ENCODE measurements around the gene CPEB4. TPM values are rescaled to one million over a fixed set of nuclear protein-coding genes. Genes with fewer than 3 reads are reported as not detected.

CPEB4 gene
- total and polyA plus RNA-seq, 2 donors (not counting 1 experiment from before 2014, with no cell fraction given): 8.4 to 26.0 TPM

- Mint-ChIP-seq H3K4me1 (no peaks in the 10 kb centered on the region), H3K27me3 (peaks cover 30% of the 10 kb centered on the region), H3K27ac (no peak overlapping the region), H3K9me3 (ENCODE audit: insufficient read depth) (no peaks in the 10 kb centered on the region), H3K4me3 (no peak overlapping the region)
- H3K9ac ChIP-seq (ENCODE audit: low read length): no peak overlapping the region
- POLR2A ChIA-PET: no interaction called here
- H3K4me1 ChIP-seq (ENCODE audit: control insufficient read depth in 2 of 2, insufficient read depth in 2 of 2, low read length in 2 of 2): no peaks in the 10 kb centered on the region
- ATAC-seq (ENCODE audit: low read depth): no peak
- no peak overlapping the region for H3K4me2 ChIP-seq (replicated peaks; ENCODE audit: low read depth, low read length, poor library complexity, severe bottlenecking)
- intact Hi-C loops (cut with micrococcal nuclease): no loop called here
- TF ChIP-seq CTCF (IDR thresholded peaks at IDR 0.05) (no peak), EZH2 (IDR thresholded peaks at IDR 0.05; ENCODE audit: borderline replicate concordance, insufficient read depth, low read depth, low read length, poor library complexity, severe bottlenecking) (no peak)
- H3K4me3 ChIP-seq (ENCODE audit: control extremely low read depth in 1 of 5, extremely low read depth in 1 of 5, insufficient read depth in 1 of 5, low read depth in 2 of 5, low read length in 4 of 5): no peak overlapping the region
- H4K20me1 ChIP-seq (ENCODE audit: control insufficient read depth, insufficient read depth, low read length, poor library complexity, severe bottlenecking): no peaks in the 10 kb centered on the region
- no peak overlapping the region for H3K27ac ChIP-seq (ENCODE audit: low read length in 2 of 2)
- CTCF ChIA-PET: no interaction called here
- no peaks in the 10 kb centered on the region for H3K79me2 ChIP-seq (ENCODE audit: control insufficient read depth, insufficient read depth, low read length)
- no peaks in the 10 kb centered on the region for H3K36me3 ChIP-seq (replicated peaks in 1 of 2; ENCODE audit: control extremely low read depth in 1 of 2, control insufficient read depth in 1 of 2, extremely low read depth in 1 of 2, insufficient read depth in 2 of 2, low read length in 1 of 2)
- H3K9me3 ChIP-seq (ENCODE audit: control extremely low read depth in 1 of 3, control insufficient read depth in 2 of 3, insufficient read depth in 1 of 3, low read length in 2 of 3): no peaks in the 10 kb centered on the region
- no peak for DNase-seq
- H3K27me3 ChIP-seq (replicated peaks in 1 of 4; ENCODE audit: control extremely low read depth in 1 of 4, control insufficient read depth in 3 of 4, insufficient read depth in 4 of 4, low read length in 3 of 4): no peaks in the 10 kb centered on the region
- H2AFZ ChIP-seq (ENCODE audit: insufficient read depth, low read depth, low read length, poor library complexity, severe bottlenecking): no peak overlapping the region
These were observed 115.6 kb downstream of the CPEB4 start for GRCh38 chr5:174003795-174004194.

GRCh38 chr5:174008922-174009321, 120.8 kb downstream of the CPEB4 start:
- DNase-seq (no peak), ATAC-seq (ENCODE audit: low read depth) (no peak)
- H3K9me3 ChIP-seq (ENCODE audit: control extremely low read depth in 1 of 3, control insufficient read depth in 2 of 3, insufficient read depth in 1 of 3, low read length in 2 of 3): no peaks in the 10 kb centered on the region
- H3K79me2 ChIP-seq (ENCODE audit: control insufficient read depth, insufficient read depth, low read length): no peaks in the 10 kb centered on the region
- no peaks in the 10 kb centered on the region for H3K4me1 Mint-ChIP-seq
- no peak overlapping the region for H3K27ac ChIP-seq (ENCODE audit: low read length in 2 of 2)
- POLR2A ChIA-PET: no interaction called here
- 100% methylated on average over 1 of the region's 5 CpGs for WGBS (ENCODE audit: insufficient coverage)
- H3K27ac Mint-ChIP-seq: no peak overlapping the region
- no peak overlapping the region for H3K4me3 Mint-ChIP-seq
- H3K9ac ChIP-seq (ENCODE audit: low read length): no peak overlapping the region
- no peaks in the 10 kb centered on the region for H3K9me3 Mint-ChIP-seq (ENCODE audit: insufficient read depth)
- TF ChIP-seq CTCF (IDR thresholded peaks at IDR 0.05) (no peak), EZH2 (IDR thresholded peaks at IDR 0.05; ENCODE audit: borderline replicate concordance, insufficient read depth, low read depth, low read length, poor library complexity, severe bottlenecking) (no peak)
- H3K4me1 ChIP-seq (ENCODE audit: control insufficient read depth in 2 of 2, insufficient read depth in 2 of 2, low read length in 2 of 2): no peaks in the 10 kb centered on the region
- no peak overlapping the region for H2AFZ ChIP-seq (ENCODE audit: insufficient read depth, low read depth, low read length, poor library complexity, severe bottlenecking)
- no peak overlapping the region for H3K4me3 ChIP-seq (ENCODE audit: control extremely low read depth in 1 of 5, extremely low read depth in 1 of 5, insufficient read depth in 1 of 5, low read depth in 2 of 5, low read length in 4 of 5)
- CTCF ChIA-PET: no interaction called here
- no peaks in the 10 kb centered on the region for H3K36me3 ChIP-seq (replicated peaks in 1 of 2; ENCODE audit: control extremely low read depth in 1 of 2, control insufficient read depth in 1 of 2, extremely low read depth in 1 of 2, insufficient read depth in 2 of 2, low read length in 1 of 2)
- intact Hi-C loops (cut with micrococcal nuclease): no loop called here
- no peak overlapping the region for H3K4me2 ChIP-seq (replicated peaks; ENCODE audit: low read depth, low read length, poor library complexity, severe bottlenecking)
- peaks cover 24% of the 10 kb centered on the region for H3K27me3 Mint-ChIP-seq
- no peaks in the 10 kb centered on the region for H4K20me1 ChIP-seq (ENCODE audit: control insufficient read depth, insufficient read depth, low read length, poor library complexity, severe bottlenecking)
- H3K27me3 ChIP-seq (replicated peaks in 1 of 4; ENCODE audit: control extremely low read depth in 1 of 4, control insufficient read depth in 3 of 4, insufficient read depth in 4 of 4, low read length in 3 of 4): no peaks in the 10 kb centered on the region

Data from B cell (primary cell).